Dedifferentiated amniotic fluid mesenchymal stem cell (primary cell): ENCODE measurements around the gene MCRIP1.
"Not testable (repeated sequence)": the region's sequence is repeated elsewhere in the genome, so short reads cannot be mapped to it uniquely, and the experiment has no call there.

Source experiments
- DNase-seq: peaks from one replicate; pipeline ENCODE4 v3.0.0-alpha.2; 2016; ENCODE audit errors: extremely low spot score

Gene MCRIP1

GRCh38 chr17:81841866-81842265 lies 8.8 kb upstream of the MCRIP1 start:
- no peak for DNase-seq

- no peak for DNase-seq
These were observed 8.0 kb upstream of the MCRIP1 start for GRCh38 chr17:81840826-81841778.

GRCh38 chr17:81840059-81840458 lies 7.0 kb upstream of the MCRIP1 start:
- DNase-seq = not testable (repeated sequence)

GRCh38 chr17:81839301-81839700 lies 6.2 kb upstream of the MCRIP1 start:
- no peak for DNase-seq

DNA sequence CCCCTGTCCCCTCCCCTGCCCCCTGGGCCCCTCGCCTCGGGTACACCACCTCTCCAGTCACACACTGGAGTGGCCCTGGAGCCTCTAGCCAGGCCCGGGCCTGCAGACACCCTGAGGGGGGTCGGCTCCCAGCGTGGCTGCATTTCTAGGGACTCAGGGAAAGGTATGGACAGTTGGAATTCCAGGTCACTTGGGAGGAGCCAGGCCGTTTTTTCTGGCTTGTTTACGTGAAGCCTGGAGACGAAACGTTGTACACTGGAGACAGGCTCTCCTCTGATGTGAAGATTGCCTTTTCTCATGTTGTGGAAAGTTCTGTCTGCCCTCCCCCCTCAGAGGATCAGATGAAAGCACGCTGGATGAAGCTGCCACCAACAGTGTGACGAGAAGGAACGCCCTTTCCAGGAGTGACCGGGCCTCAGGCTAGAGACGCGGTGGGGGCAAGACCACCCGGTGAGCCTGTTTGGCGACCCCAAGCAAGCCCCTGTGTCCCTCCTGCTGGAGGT lies 5.7 kb upstream of the MCRIP1 start:
- DNase-seq = no peak

GRCh38 chr17:81837641-81838040 lies 4.5 kb upstream of the MCRIP1 start:
- DNase-seq = no peak

DNA sequence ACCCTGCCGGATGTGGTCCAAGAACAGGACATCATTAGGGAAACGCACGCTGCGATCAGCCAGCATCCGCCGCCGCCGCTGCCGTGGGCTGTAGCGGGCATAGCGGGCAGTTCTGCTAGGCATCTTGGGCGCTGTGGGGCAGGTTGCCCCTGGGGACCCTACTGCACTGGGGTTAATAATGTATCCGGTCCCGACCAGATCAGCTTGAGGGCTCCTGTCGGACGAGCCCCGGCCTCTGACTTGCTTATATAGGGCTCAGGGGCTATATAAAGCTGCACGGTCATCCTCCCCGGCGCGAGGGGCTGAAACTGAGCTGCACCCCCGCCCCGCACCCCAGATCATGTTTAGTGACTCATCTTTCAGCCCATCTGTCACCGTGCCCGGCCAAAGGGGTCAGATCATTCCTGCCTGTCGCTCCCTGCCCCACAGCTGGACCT lies 1.8 kb upstream of the MCRIP1 start, which contains the start of gene PPP1R27:
Gene PPP1R27, minus strand, starts transcription at position 220 of the 437 bp plus-strand sequence. Its CDS starts 97 bp downstream, at position 123.
- DNase-seq = no peak

DNA sequence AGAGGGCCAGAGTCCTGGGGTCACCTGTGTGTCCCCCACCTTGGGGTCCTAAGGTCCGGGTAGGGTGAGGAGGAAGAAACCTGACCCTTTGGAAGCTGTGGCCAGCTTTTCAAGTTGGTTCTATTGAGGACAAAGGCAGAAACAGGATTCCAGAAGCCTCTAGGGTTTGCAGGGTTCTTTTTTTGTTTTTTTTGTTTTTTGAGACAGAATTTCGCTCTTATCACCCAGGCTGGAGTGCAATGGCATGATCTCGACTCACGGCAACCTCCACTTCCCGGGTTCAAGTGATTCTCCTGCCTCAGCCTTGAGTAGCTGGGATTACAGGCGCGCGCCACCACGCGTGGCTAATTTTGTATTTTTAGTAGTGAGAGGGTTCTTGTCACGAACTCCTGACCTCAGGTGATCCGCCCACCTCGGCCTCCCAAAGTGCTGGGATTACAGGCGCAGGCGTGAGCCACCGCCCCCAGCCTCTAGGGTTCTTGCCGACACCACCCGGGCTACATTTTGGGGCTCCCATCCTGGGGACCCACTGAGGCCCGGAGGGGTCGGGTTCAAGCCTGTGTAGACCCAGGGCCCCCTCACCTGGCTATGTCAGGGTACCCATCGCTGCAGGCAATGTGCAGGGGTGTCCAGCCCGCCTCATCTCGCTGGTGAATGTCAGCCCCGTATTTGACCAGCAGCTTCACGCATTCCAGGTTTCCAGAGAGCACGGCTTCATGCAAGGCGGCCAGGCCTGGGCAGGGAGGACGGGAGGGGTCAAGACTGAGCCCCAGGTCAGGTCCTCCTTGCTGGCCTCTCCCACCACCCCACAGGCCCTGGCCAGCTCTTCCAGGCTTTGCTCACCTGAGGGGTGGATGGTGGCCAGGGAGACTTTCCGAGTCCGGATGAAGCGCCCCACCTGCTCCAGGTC lies 1.1 kb upstream of the MCRIP1 start:
- no peak for DNase-seq

- DNase-seq = no peak
These were observed 407 bp downstream of the MCRIP1 start for GRCh38 chr17:81832608-81833159.

- no peak for DNase-seq
These were observed 1.0 kb downstream of the MCRIP1 start for GRCh38 chr17:81831957-81832607.

GRCh38 chr17:81831563-81831956 lies 1.5 kb downstream of the MCRIP1 start:
- no peak for DNase-seq

DNA sequence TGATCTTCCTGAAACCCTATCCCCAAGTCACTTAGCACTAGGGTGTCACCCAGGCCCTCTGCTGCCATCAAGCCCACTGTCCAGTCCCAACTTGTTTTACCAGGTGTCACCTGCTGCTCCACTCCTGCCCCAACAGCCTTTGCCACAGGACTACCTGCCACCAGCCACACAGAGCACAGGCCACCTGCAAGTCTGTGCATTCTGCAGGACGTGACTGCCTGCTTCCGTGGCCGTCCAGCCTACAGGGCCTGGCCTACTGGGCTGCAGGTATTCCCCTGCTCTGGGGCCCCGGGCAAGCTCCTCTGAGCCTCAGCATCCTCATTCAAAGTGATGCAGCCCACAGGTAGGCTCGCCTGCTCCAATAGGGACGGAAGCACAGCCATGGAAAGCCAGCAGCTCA lies 3.2 kb downstream of the MCRIP1 start:
- DNase-seq = no peak

DNA sequence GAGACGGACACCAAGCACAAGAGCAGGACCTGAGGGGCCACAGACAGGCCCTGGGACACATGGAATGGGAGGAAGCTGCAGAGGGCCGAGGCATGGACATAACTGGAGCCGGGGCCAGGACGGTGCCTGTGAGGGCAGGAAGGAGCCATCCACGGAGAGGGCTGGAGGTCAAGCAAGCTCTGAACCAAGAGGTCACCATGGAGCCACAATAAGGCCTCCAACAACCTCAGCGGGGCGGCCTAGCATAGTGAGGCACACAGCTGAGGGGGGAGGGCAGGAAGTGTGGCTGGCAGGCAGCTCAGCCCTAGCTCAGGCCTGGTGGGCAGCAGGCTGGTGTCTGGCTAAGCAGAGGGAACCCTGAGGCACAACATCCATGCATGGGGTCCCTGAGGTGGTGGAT lies 4.4 kb downstream of the MCRIP1 start:
- no peak for DNase-seq

GRCh38 chr17:81825841-81826466 lies 7.1 kb downstream of the MCRIP1 start:
- no peak for DNase-seq

DNA sequence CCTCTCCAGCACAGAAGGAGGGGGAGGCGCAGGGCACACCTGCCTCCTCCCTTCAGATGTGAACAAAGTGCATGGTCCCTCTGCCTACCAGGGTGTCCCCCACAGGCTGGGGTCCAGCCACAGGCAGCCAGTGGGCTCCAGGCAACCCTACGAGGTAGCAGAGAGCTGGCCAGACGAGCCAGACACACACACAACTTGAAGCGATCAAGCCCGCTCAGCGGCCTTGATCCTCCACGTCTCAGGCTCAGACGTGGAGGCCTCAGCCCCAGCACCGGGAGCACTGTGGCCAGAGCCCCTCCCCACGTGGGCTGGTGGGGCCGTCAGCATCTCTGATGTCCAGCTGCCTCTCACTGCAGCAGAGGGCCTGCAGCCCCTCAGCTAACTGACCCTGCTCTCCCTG lies 8.5 kb downstream of the MCRIP1 start:
- no peak for DNase-seq

DNA sequence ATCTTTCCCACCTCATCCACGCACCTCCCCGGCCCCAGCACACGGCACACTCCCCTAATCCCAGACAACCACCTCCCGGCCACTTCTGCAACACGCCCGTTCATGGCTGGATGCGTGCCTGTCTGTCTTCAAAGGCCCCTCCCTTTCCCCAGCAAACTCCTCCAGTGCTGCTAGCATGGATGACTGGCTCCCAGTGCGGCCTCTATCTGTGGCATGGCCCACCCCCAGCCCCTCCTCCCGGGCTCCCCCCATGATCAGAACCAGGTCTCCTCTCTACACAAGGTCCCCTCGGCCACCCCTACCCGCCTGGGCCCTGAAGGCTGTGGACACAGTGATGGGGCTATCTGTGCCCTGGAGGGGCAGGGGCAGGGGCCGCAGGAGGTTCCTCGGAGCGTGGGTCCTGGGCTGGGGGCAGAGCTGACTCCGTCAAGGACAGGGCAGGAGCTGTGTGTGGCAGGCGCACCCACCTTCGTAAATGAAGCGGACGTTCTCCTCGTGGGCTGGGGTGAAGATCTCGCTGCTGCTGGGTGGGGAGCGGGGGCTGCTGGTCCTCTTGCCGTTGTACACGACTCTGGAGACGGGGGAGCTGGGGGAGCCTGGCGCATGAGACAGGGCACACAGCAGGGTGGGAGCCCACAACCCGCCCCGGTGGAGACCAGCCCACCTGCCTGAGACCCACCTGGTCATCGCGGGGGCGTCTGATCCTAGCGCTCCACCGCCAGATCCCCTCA lies 9.1 kb downstream of the MCRIP1 start:
- no peak for DNase-seq

DNA sequence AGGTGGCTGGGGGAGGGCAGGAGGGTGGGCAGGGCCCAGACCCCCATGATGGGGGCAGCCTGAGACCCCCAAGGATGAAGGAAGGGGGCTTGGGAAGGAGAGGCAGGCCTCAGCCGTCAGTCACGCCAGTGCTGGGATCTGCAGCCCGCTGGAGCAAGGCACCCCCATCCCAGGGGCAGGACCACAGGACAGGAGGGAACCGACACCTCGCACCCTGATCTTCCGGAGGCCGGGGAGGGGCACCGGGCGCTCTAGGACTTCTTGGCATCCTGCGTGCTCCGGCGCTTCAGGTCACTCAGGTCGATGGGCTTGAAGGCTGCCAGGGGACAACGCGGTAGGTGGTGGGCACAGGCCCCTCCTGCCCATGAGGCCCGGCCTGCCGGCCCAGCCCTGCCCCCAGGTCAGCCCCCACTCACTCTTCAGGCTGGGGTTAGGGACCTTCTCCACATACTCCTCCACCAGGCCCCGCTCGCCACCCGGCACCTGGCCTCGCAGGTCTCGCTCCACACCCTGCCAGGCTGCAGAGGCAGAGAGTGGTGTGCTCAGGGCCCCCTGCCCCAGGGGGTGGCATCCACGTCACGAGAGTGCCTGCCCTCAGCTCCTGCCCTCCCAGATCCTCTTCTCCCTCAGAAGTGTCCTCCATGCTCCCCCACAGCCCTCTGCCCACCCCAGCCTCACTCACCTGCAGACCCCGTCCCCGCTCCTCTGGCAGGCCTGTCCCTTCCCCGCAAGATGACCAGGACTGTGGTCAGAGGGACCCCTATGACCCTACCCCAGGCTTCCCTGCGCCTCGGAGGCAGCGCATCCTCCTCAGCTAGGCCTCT lies 9.9 kb downstream of the MCRIP1 start:
- DNase-seq = no peak

DNA sequence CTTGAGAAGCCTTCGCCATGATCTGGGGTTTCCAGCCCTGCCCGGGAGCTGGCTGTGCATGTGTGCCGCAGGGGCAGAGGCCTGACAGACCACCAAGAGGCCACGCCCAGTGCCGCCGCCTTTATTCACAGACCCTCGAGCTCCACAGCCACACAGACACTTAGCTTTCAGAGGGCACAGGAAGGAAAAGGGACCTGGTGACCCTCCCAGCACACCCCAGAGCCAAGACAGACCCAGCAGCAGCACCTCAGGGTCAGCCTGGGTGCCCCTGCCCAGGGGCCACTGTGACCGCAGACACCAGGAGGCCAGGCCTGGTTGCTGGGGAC lies 10.8 kb downstream of the MCRIP1 start:
- DNase-seq = no peak

- no peak for DNase-seq
These were observed 11.3 kb downstream of the MCRIP1 start for GRCh38 chr17:81821603-81822311.
